Activated CD4-positive, alpha-beta T cell treated with anti-CD3 and anti-CD28 coated beads, Interleukin-2, amount 10 ng/mL, durations not matched to agents 24 days and 14 days (primary cell): ENCODE measurements around the gene SLC25A3. TPM values are rescaled to one million over a fixed set of nuclear protein-coding genes. Genes with fewer than 3 reads are reported as not detected.
"Not testable (repeated sequence)": the region's sequence is repeated elsewhere in the genome, so short reads cannot be mapped to it uniquely, and the experiment has no call there.

Experiments
- DNase-seq: peaks from one replicate; pipeline ENCODE4 v3.0.0; 2022
- H3K27ac Mint-ChIP-seq: one replicate; pipeline ENCODE4 v1.8.0; 2022; ENCODE audit warnings: mild to moderate bottlenecking, mixed read lengths
- H3K27me3 Mint-ChIP-seq: one replicate; pipeline ENCODE4 v1.8.0; 2022; ENCODE audit warnings: mixed read lengths
- H3K36me3 Mint-ChIP-seq: one replicate; pipeline ENCODE4 v1.8.0; 2022; ENCODE audit warnings: low read depth, mild to moderate bottlenecking, mixed read lengths
- H3K4me1 Mint-ChIP-seq: one replicate; pipeline ENCODE4 v1.8.0; 2021; ENCODE audit warnings: mixed read lengths
- H3K4me3 Mint-ChIP-seq: one replicate; pipeline ENCODE4 v1.8.0; 2022; ENCODE audit warnings: mild to moderate bottlenecking, moderate library complexity, mixed read lengths
- H3K9me3 Mint-ChIP-seq: one replicate; pipeline ENCODE4 v1.8.0; 2021; ENCODE audit warnings: mixed read lengths
- intact Hi-C: fragments of 100-400 bp; cut with micrococcal nuclease; formaldehyde crosslinking; loops from one replicate; pipeline ENCODE4 v1.15.1; 2023
- total RNA-seq: library from RNA; stranded (reverse); gene quantifications from 2 replicates; pipeline ENCODE4 v1.2.3, GENCODE V29; 2022

Gene SLC25A3
- 598 and 612 TPM in 2 replicates for total RNA-seq

DNA sequence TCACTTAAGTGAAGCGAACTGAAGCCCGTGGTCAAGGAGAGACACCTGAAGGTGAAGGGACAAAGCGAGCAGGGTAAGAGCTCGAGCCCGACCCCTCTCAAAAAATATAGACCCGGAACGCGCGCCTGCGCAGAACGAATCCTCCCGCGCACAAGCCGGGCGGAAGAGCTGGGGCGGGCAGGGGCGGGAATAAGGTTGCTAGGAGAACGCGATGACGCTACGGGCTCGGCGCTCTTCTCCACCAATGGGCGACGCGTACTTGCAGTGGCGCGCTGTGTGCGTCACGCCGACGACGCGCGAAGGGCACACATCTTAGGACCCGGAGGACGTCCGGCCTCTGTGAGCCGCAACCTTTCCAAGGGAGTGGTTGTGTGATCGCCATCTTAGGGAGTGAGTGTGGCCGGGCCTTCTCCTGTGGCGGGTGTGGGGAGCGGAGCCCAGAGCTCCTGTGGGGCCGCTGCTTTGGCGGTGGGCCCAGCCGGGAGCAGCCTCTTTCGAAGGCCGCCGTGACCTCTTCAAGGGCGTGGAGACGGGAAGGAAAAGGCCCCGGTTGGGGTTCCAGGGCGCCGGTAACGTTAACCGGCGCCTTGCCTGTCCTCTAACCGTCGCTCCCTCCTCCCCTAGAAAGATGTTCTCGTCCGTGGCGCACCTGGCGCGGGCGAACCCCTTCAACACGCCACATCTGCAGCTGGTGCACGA lies at the start of gene SLC25A3:
SLC25A3 (plus strand) TSS at position 336 of the 699 bp plus-strand sequence; CDS start at position 629, 293 bp downstream.
- DNase-seq: peak; percentile 98
- Mint-ChIP-seq H3K4me3 (peak within 1 kb of the TSS; percentile 98), H3K27ac (peak within 1 kb of the TSS; percentile 99), H3K36me3 (peaks cover 43% of the 10 kb centered on the region), H3K27me3 (peaks cover 1% of the 10 kb centered on the region), H3K4me1 (peaks cover 19% of the 10 kb centered on the region), H3K9me3 (no peaks in the 10 kb centered on the region)
- intact Hi-C loops: loop anchor here (1.0 to 5.0 kb wide), 6 partner anchors 27 to 147 kb away; partner anchors contain the start of genes IKBIP and TMPO

DNA sequence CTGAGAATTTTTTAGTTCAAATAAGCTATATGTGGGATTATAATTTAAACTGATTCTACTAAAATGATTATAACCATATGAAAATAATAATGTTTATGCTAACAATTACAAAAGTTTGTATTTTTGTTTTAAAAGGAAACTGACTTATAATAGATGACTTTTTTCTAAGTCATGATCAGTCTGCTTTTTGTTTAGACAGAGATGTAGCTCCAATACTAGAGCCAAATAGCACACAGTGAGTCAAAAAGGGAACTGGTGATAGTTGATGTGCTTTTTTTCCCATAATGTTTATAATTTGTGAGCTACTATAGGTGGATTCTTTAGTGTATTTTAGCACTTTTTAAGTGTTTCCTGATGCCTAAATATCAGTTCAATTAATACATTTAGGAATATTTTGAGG lies 49.8 kb upstream of the SLC25A3 start:
- H3K27me3 Mint-ChIP-seq: no peaks in the 10 kb centered on the region
- intact Hi-C loops: no loop called here
- no peak for DNase-seq
- H3K4me1 Mint-ChIP-seq: peaks cover 10% of the 10 kb centered on the region
- no peak overlapping the region for H3K27ac Mint-ChIP-seq
- H3K4me3 Mint-ChIP-seq: no peak overlapping the region
- no peaks in the 10 kb centered on the region for H3K9me3 Mint-ChIP-seq
- peaks cover 56% of the 10 kb centered on the region for H3K36me3 Mint-ChIP-seq

DNA sequence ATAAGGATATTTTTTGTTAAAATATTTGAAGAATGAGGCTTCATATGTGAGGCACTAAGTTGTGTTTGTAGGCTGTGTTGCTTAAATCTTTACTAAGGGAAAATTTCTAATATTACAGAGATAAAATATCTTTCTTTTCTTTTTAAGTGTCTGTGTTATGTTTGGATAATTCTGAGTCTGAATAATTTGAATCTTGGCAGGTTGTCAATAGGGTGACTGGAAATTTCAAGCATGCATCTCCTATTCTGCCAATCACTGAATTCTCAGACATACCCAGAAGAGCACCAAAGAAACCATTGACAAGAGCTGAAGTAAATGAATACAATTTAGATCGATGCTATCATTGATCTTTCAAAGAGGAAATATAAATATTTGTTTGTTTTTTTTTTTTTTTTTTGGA lies 48.7 kb upstream of the SLC25A3 start:
- peaks cover 64% of the 10 kb centered on the region for H3K36me3 Mint-ChIP-seq
- H3K9me3 Mint-ChIP-seq: no peaks in the 10 kb centered on the region
- no peak overlapping the region for H3K4me3 Mint-ChIP-seq
- H3K4me1 Mint-ChIP-seq: peaks cover 10% of the 10 kb centered on the region
- intact Hi-C loops: no loop called here
- no peaks in the 10 kb centered on the region for H3K27me3 Mint-ChIP-seq
- no peak overlapping the region for H3K27ac Mint-ChIP-seq
- DNase-seq: no peak

- peak overlapping the region; percentile 48 for H3K27ac Mint-ChIP-seq
- H3K4me1 Mint-ChIP-seq: peaks cover 1% of the 10 kb centered on the region
- peaks cover 51% of the 10 kb centered on the region for H3K36me3 Mint-ChIP-seq
- DNase-seq: no peak
- intact Hi-C loops: no loop called here
- no peaks in the 10 kb centered on the region for H3K9me3 Mint-ChIP-seq
- H3K27me3 Mint-ChIP-seq: no peaks in the 10 kb centered on the region
- H3K4me3 Mint-ChIP-seq: no peak overlapping the region
These were observed 43.9 kb upstream of the SLC25A3 start for GRCh38 chr12:98549371-98550110.

GRCh38 chr12:98551787-98552186 lies 41.7 kb upstream of the SLC25A3 start:
- Mint-ChIP-seq H3K27me3 (no peaks in the 10 kb centered on the region), H3K4me1 (peaks cover 1% of the 10 kb centered on the region), H3K4me3 (no peak overlapping the region), H3K27ac (no peak overlapping the region), H3K9me3 (no peaks in the 10 kb centered on the region), H3K36me3 (peaks cover 39% of the 10 kb centered on the region)
- DNase-seq: no peak
- intact Hi-C loops: no loop called here

GRCh38 chr12:98558097-98558496 lies 35.4 kb upstream of the SLC25A3 start:
- H3K4me3 Mint-ChIP-seq, intact Hi-C loops, H3K9me3 Mint-ChIP-seq, H3K36me3 Mint-ChIP-seq, DNase-seq, H3K27ac Mint-ChIP-seq, H3K27me3 Mint-ChIP-seq, H3K4me1 Mint-ChIP-seq: not testable (repeated sequence)

DNA sequence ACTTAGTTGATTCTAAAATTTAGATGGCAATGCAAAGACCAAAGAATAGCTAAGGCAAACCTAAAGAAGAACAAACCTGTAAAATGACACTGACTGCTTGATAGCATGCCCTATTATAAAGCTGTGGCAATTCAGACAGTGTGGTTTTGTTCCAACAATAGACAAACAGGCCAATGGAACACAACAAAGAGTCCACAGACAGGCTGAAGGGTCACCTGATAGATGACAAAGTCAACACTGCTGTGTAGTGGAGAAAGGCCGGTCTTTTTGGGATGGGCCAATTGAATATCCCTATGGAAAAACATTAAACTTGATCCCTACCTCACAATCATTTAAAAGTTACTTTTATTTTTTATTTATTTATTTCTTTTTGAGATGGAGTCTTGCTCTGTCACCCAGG lies 33.8 kb upstream of the SLC25A3 start:
- no peaks in the 10 kb centered on the region for H3K4me1 Mint-ChIP-seq
- no peak for DNase-seq
- intact Hi-C loops: no loop called here
- no peaks in the 10 kb centered on the region for H3K9me3 Mint-ChIP-seq
- no peak overlapping the region for H3K27ac Mint-ChIP-seq
- no peaks in the 10 kb centered on the region for H3K27me3 Mint-ChIP-seq
- no peaks in the 10 kb centered on the region for H3K36me3 Mint-ChIP-seq
- no peak overlapping the region for H3K4me3 Mint-ChIP-seq

DNA sequence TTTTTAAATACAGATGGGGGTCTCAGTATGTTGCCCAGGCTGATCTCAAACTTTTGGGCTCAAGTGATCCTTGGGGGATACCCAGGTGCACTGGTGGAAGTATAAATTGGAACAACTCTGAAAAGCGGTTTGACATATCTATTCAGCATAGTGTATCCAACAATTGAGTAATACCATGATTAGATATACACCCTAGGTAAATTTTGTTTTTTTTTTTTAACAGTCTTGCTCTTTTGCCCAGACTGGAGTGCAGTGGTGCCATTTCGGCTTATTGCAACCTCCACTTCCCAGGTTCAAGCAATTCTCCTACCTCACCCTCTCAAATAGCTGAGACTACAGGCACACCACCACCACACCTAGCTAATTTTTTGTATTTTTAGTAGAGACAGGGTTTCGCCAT lies 31.6 kb upstream of the SLC25A3 start:
- H3K4me3 Mint-ChIP-seq: no peak overlapping the region
- H3K27me3 Mint-ChIP-seq: no peaks in the 10 kb centered on the region
- H3K36me3 Mint-ChIP-seq: no peaks in the 10 kb centered on the region
- intact Hi-C loops: no loop called here
- no peaks in the 10 kb centered on the region for H3K9me3 Mint-ChIP-seq
- DNase-seq: no peak
- H3K4me1 Mint-ChIP-seq: peaks cover 4% of the 10 kb centered on the region
- H3K27ac Mint-ChIP-seq: no peak overlapping the region

DNA sequence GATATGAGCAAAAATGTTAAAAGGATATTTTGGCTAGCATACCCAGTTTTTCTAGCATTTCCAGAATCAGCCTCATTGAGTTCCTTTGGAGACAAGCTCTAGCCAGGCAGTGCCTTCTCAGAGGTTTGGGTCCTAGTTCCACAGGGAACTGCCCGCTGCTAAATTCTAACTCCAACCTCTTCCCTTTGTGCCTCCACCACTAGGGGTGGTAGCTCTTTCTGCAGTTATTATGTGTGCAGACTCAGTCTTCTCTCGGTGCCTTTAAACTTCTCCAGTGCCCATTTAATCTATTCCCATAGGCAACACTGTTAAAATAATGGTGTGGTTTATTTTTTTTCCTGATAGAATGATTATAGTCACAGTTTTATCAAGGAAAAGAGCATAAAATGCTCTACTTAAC lies 21.5 kb upstream of the SLC25A3 start:
- Mint-ChIP-seq H3K9me3 (no peaks in the 10 kb centered on the region), H3K4me1 (no peaks in the 10 kb centered on the region), H3K36me3 (no peaks in the 10 kb centered on the region), H3K27me3 (peaks cover 2% of the 10 kb centered on the region), H3K4me3 (no peak overlapping the region), H3K27ac (no peak overlapping the region)
- DNase-seq: no peak
- intact Hi-C loops: no loop called here

GRCh38 chr12:98574110-98574509 lies 19.4 kb upstream of the SLC25A3 start:
- intact Hi-C loops: no loop called here
- Mint-ChIP-seq H3K27me3 (peaks cover 2% of the 10 kb centered on the region), H3K27ac (no peak overlapping the region), H3K36me3 (no peaks in the 10 kb centered on the region), H3K9me3 (no peaks in the 10 kb centered on the region), H3K4me3 (no peak overlapping the region), H3K4me1 (peaks cover 3% of the 10 kb centered on the region)
- no peak for DNase-seq

DNA sequence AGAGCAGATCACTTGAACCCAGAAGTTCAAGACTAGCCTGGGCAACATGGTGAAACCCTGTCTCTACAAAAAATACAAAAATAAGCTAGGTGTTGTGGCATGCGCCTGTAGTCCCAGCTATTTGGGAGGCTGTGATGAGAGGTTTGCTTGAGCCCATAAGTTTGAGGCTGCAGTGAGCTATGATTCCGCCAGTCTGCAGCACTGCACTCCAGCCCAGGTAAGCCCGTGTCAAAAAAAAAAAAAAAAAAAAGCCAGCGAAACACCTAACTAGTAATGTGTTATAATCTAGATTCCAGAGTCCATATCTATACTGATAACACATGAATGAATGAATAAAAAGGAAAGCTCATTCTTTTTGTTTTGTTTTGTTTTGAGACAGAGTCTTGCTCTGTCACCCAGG lies 18.5 kb upstream of the SLC25A3 start:
- no peak overlapping the region for H3K27ac Mint-ChIP-seq
- no peaks in the 10 kb centered on the region for H3K36me3 Mint-ChIP-seq
- H3K4me1 Mint-ChIP-seq: peaks cover 3% of the 10 kb centered on the region
- DNase-seq: no peak
- no peak overlapping the region for H3K4me3 Mint-ChIP-seq
- no peaks in the 10 kb centered on the region for H3K9me3 Mint-ChIP-seq
- peaks cover 2% of the 10 kb centered on the region for H3K27me3 Mint-ChIP-seq
- intact Hi-C loops: no loop called here

- intact Hi-C loops, H3K4me1 Mint-ChIP-seq, H3K27me3 Mint-ChIP-seq, DNase-seq, H3K27ac Mint-ChIP-seq, H3K4me3 Mint-ChIP-seq, H3K36me3 Mint-ChIP-seq, H3K9me3 Mint-ChIP-seq: not testable (repeated sequence)
These were observed 16.7 kb upstream of the SLC25A3 start for GRCh38 chr12:98576795-98577194.

GRCh38 chr12:98578392-98578791 lies 15.1 kb upstream of the SLC25A3 start:
- intact Hi-C loops: no loop called here
- Mint-ChIP-seq H3K27ac (no peak overlapping the region), H3K36me3 (no peaks in the 10 kb centered on the region), H3K9me3 (no peaks in the 10 kb centered on the region), H3K4me1 (peaks cover 3% of the 10 kb centered on the region), H3K27me3 (peaks cover 8% of the 10 kb centered on the region), H3K4me3 (no peak overlapping the region)
- no peak for DNase-seq

GRCh38 chr12:98578821-98579220 lies 14.7 kb upstream of the SLC25A3 start:
- intact Hi-C loops: no loop called here
- H3K27ac Mint-ChIP-seq: no peak overlapping the region

More at GRCh38 chr12:98578821-98579220, 14.7 kb upstream of the SLC25A3 start:
- Mint-ChIP-seq H3K36me3 (no peaks in the 10 kb centered on the region), H3K9me3 (no peaks in the 10 kb centered on the region), H3K4me1 (peaks cover 3% of the 10 kb centered on the region), H3K4me3 (no peak overlapping the region), H3K27me3 (peaks cover 8% of the 10 kb centered on the region)
- no peak for DNase-seq
